Measurements from ENCODE around the gene HOMER2. TPM values are rescaled to one million over a fixed set of nuclear protein-coding genes. Genes with fewer than 3 reads are reported as not detected.

Gene HOMER2
- total and polyA plus RNA-seq, 2 donors (not counting 3 experiments of a cell fraction or from before 2014, with no cell fraction given), result 0.60 to 0.68 TPM

DNA sequence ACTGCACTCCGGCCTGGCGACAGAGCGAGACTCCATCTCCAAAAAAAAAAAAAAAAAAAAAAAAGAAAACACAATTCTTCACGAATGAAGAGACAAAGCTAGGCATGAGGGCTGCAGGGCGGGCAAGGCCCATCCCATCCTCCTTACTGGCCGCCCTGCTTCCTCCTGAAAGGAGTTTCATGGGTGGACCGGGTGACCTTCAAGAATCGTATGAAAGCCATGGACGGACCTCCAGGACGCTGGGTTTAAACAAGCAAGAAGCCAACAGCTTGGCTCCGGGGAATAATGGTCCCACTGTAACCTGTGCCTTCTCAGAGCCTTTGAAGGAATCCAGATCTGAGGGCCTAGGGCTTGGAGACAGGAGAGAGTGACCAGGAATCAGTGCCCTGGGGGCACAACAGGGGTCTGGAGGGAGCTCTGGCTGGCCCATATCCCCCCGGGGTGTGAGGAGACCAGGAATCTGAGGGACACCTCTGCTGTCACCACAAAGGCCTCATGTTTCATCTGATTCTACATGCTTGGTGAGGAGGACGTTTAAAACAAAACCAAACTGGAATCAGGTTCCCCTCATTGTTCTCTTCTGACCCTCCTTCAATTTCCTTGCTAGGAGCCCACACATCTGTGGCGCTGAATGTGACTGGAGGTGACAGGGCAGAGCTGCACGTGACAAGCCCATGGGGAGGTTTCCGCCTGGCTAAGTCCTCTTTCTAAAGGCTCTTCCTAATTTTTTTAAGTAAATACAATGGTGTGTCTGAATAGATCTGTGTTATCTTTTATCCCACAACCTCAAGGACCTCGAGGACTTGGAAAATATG, 97.0 kb downstream of the HOMER2 start:
- no peak overlapping the region for H3K9ac ChIP-seq (replicated peaks; ENCODE audit: extremely low read depth, insufficient read depth, low read length)
- no peaks in the 10 kb centered on the region for H3K27me3 ChIP-seq (ENCODE audit: control insufficient read depth in 2 of 2, insufficient read depth in 2 of 2, low read length in 2 of 2)
- no peaks in the 10 kb centered on the region for H3K4me1 ChIP-seq (ENCODE audit: control insufficient read depth, extremely low read depth, insufficient read depth, low read length)
- DNase-seq (ENCODE audit: low read depth, low spot score), result peak; percentile 4
- peak overlapping the region in 1 of 3 experiments; percentile 8 for H3K4me3 ChIP-seq (replicated peaks in 1 of 3; ENCODE audit: insufficient read depth in 1 of 3, low read depth in 1 of 3, low read length in 3 of 3)
- TF ChIP-seq JUN (IDR thresholded peaks at IDR 0.05; ENCODE audit: borderline replicate concordance, insufficient read depth, insufficient read length, low read depth) (no peak), POLR2A (IDR thresholded peaks at IDR 0.05; ENCODE audit: low read depth, low read length) (no peak), FOS (IDR thresholded peaks at IDR 0.05; ENCODE audit: borderline replicate concordance, insufficient read depth, low read length) (no peak), POLR2AphosphoS5 (IDR thresholded peaks at IDR 0.05; ENCODE audit: insufficient read depth, low read depth, low read length) (no peak), MYC (IDR thresholded peaks at IDR 0.05; ENCODE audit: low read depth, low read length) (no peak), EZH2 (IDR thresholded peaks at IDR 0.05; ENCODE audit: borderline replicate concordance, low read depth, low read length, severe bottlenecking) (no peak)
- no peaks in the 10 kb centered on the region for H3K9me3 ChIP-seq (replicated peaks; ENCODE audit: control insufficient read depth, insufficient read depth, low read length)
- no peak overlapping the region for H3K27ac ChIP-seq (ENCODE audit: insufficient read depth, low read depth, low read length)
- no TSS peak for BruUV-seq (replicated peaks)
- dilution Hi-C loops (cut with MboI; ENCODE audit: extremely low pct_ligation_motif_present, low sequenced_read_pairs), result no loop called here
- CTCF ChIA-PET, result interaction anchor here (0.6 kb wide), 2 partner anchors 15 to 115 kb away, joined by 3 read pairs; no protein-coding TSS in a partner anchor
- H2AFZ ChIP-seq (ENCODE audit: low read depth, low read length), result peak overlapping the region; percentile 47
- no peaks in the 10 kb centered on the region for H3K79me2 ChIP-seq (ENCODE audit: control insufficient read depth, insufficient read depth, low read length)
- no peak for FAIRE-seq
- no peaks in the 10 kb centered on the region for H3K36me3 ChIP-seq (ENCODE audit: control insufficient read depth in 2 of 2, extremely low read depth in 1 of 2, insufficient read depth in 2 of 2, low read length in 2 of 2)
- H3K4me2 ChIP-seq (ENCODE audit: insufficient read depth, low read length), result peak overlapping the region; percentile 40
- H4K20me1 ChIP-seq (replicated peaks; ENCODE audit: control insufficient read depth, extremely low read depth, insufficient read depth, low read length), result no peaks in the 10 kb centered on the region
- intact Hi-C loops (cut with micrococcal nuclease), result no loop called here
- POLR2A ChIA-PET, result no interaction called here
- H3K9me1 ChIP-seq (replicated peaks; ENCODE audit: control insufficient read depth, extremely low read depth, insufficient read depth, low read length), result no peaks in the 10 kb centered on the region

DNA sequence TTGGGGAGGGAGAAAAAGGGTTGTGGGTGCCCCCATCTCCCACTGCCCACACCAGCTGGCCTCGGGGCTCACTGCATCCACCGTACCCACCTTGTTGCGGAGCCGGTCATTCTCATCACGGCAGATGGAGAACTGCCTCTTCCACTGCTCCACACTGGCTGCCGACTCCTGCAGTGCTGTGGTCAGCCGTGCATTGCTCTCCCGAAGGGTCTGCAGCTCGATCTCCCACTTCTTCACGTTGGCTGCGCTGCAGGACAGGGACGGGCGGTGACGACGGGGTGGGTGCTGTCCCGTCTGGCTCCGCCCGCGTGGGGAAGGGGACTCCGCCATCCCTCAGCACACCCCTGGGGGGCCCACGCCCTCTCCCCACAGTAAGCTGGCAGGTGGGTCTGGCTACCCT, 98.0 kb downstream of the HOMER2 start:
- FAIRE-seq, result no peak
- no peaks in the 10 kb centered on the region for H3K27me3 ChIP-seq (ENCODE audit: control insufficient read depth in 2 of 2, insufficient read depth in 2 of 2, low read length in 2 of 2)
- no TSS peak for BruUV-seq (replicated peaks)

More for the DNA sequence above, 98.0 kb downstream of the HOMER2 start:
- no peaks in the 10 kb centered on the region for H3K9me1 ChIP-seq (replicated peaks; ENCODE audit: control insufficient read depth, extremely low read depth, insufficient read depth, low read length)
- no peak for DNase-seq (ENCODE audit: low read depth, low spot score)
- intact Hi-C loops (cut with micrococcal nuclease) (no loop called here), dilution Hi-C loops (cut with MboI; ENCODE audit: extremely low pct_ligation_motif_present, low sequenced_read_pairs) (no loop called here)
- H3K9me3 ChIP-seq (replicated peaks; ENCODE audit: control insufficient read depth, insufficient read depth, low read length), result no peaks in the 10 kb centered on the region
- H3K4me1 ChIP-seq (ENCODE audit: control insufficient read depth, extremely low read depth, insufficient read depth, low read length), result no peaks in the 10 kb centered on the region
- no peaks in the 10 kb centered on the region for H3K79me2 ChIP-seq (ENCODE audit: control insufficient read depth, insufficient read depth, low read length)
- no peak overlapping the region for H3K27ac ChIP-seq (ENCODE audit: insufficient read depth, low read depth, low read length)
- CTCF ChIA-PET, result no interaction called here
- TF ChIP-seq FOS (IDR thresholded peaks at IDR 0.05; ENCODE audit: borderline replicate concordance, insufficient read depth, low read length) (no peak), JUN (IDR thresholded peaks at IDR 0.05; ENCODE audit: borderline replicate concordance, insufficient read depth, insufficient read length, low read depth) (no peak), MYC (IDR thresholded peaks at IDR 0.05; ENCODE audit: low read depth, low read length) (no peak), EZH2 (IDR thresholded peaks at IDR 0.05; ENCODE audit: borderline replicate concordance, low read depth, low read length, severe bottlenecking) (no peak), POLR2A (IDR thresholded peaks at IDR 0.05; ENCODE audit: low read depth, low read length) (no peak), POLR2AphosphoS5 (IDR thresholded peaks at IDR 0.05; ENCODE audit: insufficient read depth, low read depth, low read length) (no peak), GATA2 (IDR thresholded peaks at IDR 0.05; ENCODE audit: insufficient read depth, insufficient read length, low read depth, low read length) (no peak)
- TF ChIP-seq, protein P1, sequence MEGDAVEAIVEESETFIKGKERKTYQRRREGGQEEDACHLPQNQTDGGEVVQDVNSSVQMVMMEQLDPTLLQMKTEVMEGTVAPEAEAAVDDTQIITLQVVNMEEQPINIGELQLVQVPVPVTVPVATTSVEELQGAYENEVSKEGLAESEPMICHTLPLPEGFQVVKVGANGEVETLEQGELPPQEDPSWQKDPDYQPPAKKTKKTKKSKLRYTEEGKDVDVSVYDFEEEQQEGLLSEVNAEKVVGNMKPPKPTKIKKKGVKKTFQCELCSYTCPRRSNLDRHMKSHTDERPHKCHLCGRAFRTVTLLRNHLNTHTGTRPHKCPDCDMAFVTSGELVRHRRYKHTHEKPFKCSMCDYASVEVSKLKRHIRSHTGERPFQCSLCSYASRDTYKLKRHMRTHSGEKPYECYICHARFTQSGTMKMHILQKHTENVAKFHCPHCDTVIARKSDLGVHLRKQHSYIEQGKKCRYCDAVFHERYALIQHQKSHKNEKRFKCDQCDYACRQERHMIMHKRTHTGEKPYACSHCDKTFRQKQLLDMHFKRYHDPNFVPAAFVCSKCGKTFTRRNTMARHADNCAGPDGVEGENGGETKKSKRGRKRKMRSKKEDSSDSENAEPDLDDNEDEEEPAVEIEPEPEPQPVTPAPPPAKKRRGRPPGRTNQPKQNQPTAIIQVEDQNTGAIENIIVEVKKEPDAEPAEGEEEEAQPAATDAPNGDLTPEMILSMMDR (IDR thresholded peaks at IDR 0.05; ENCODE audit: extremely low read depth in 1 of 2, insufficient read depth in 1 of 2, low read depth in 1 of 2, low read length in 2 of 2), result no peak
- TF ChIP-seq, protein P2, sequence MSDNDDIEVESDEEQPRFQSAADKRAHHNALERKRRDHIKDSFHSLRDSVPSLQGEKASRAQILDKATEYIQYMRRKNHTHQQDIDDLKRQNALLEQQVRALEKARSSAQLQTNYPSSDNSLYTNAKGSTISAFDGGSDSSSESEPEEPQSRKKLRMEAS (IDR thresholded peaks at IDR 0.05; ENCODE audit: insufficient read depth, insufficient read length), result no peak
- H3K4me3 ChIP-seq (replicated peaks in 1 of 3; ENCODE audit: insufficient read depth in 1 of 3, low read depth in 1 of 3, low read length in 3 of 3), result no peak overlapping the region
- H3K9ac ChIP-seq (replicated peaks; ENCODE audit: extremely low read depth, insufficient read depth, low read length), result no peak overlapping the region
- no peaks in the 10 kb centered on the region for H4K20me1 ChIP-seq (replicated peaks; ENCODE audit: control insufficient read depth, extremely low read depth, insufficient read depth, low read length)
- no peak overlapping the region for H3K4me2 ChIP-seq (ENCODE audit: insufficient read depth, low read length)
- no peaks in the 10 kb centered on the region for H3K36me3 ChIP-seq (ENCODE audit: control insufficient read depth in 2 of 2, extremely low read depth in 1 of 2, insufficient read depth in 2 of 2, low read length in 2 of 2)
- POLR2A ChIA-PET, result no interaction called here
- H2AFZ ChIP-seq (ENCODE audit: low read depth, low read length), result no peak overlapping the region

Measured in endothelial cell of umbilical vein (primary cell).